SK-N-SH treated with all-trans-retinoic acid at 6 μM for 48 hours (cell line): ENCODE results near the gene AP4S1.

Experiments used
- GLIS3 ChIP-seq: fragments of 250-450 bp; sonication (Bioruptor Pico); IDR thresholded peaks from 2 replicates; pipeline ENCODE4 v1.5.0; 2020; ENCODE audit warnings: mild to moderate bottlenecking, moderate library complexity
- TCF4 ChIP-seq: fragments of 250-450 bp; sonication (Bioruptor Pico); IDR thresholded peaks from 2 replicates; pipeline ENCODE4 v1.8.0; 2021; ENCODE audit warnings: mild to moderate bottlenecking, moderate library complexity, borderline replicate concordance
- ZFP3 ChIP-seq: fragments of 250-450 bp; sonication (Bioruptor Pico); IDR thresholded peaks from 2 replicates; pipeline ENCODE4 v1.5.0; 2020; ENCODE audit warnings: mild to moderate bottlenecking, moderate library complexity
- ZNF565 ChIP-seq: fragments of 450-650 bp; formaldehyde crosslinking; conservative IDR thresholded peaks from 2 replicates; pipeline ENCODE4 v1.5.0; 2020; ENCODE audit warnings: low read depth, mild to moderate bottlenecking, moderate library complexity
- TF ChIP-seq, protein P1 (sequence below): fragments of 250-450 bp; sonication (Bioruptor Pico); IDR thresholded peaks from 2 replicates; pipeline ENCODE4 v1.5.1; 2020; ENCODE audit warnings: low read depth, mild to moderate bottlenecking, moderate library complexity

DNA sequence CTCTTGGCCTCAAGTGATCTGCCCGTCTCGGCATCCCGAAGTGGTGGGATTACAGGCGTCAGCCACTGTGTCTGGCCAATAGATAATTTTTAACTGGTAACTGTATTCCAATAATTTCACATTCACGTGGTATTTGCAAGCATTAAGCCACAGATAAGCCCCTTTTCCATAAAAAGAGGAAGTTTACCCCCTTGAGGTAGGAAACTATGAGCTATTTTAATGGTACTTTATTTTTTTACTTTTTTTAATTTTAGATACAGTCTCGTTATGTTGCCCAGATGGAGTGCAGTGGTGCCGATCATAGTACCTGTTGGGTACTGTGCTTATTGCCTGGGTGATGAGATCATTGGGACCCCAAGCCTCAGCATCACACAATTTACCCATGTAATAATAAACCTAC is 42.9 kb upstream of the AP4S1 start:
- TF ChIP-seq TCF4 (CRISPR knock-in tag) (no peak), ZNF565 (CRISPR knock-in tag) (no peak), GLIS3 (CRISPR knock-in tag) (no peak), ZFP3 (CRISPR knock-in tag) (no peak)
- TF ChIP-seq, protein P1, sequence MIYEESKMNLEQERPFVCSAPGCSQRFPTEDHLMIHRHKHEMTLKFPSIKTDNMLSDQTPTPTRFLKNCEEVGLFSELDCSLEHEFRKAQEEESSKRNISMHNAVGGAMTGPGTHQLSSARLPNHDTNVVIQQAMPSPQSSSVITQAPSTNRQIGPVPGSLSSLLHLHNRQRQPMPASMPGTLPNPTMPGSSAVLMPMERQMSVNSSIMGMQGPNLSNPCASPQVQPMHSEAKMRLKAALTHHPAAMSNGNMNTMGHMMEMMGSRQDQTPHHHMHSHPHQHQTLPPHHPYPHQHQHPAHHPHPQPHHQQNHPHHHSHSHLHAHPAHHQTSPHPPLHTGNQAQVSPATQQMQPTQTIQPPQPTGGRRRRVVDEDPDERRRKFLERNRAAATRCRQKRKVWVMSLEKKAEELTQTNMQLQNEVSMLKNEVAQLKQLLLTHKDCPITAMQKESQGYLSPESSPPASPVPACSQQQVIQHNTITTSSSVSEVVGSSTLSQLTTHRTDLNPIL (CRISPR knock-in tag), result no peak
